ENCODE results near the gene ECM1.

- TF ChIP-seq CTCF (conservative IDR thresholded peaks at IDR 0.05 in 1 of 2, IDR thresholded peaks at IDR 0.05 in 1 of 2; ENCODE audit: low read depth in 1 of 2, low read length in 2 of 2) (no peak), EZH2 (IDR thresholded peaks at IDR 0.05; ENCODE audit: low read length, missing control alignments) (no peak)
These were observed 34.2 kb upstream of the ECM1 start for GRCh38 chr1:150473659-150474058.
